ENCODE data around the gene GRK2.

GRCh38 chr11:67310246-67311050 lies 44.2 kb downstream of the GRK2 start:
- TF ChIP-seq CTCF (IDR thresholded peaks at IDR 0.05 in 4 of 5, conservative IDR thresholded peaks at IDR 0.05 in 1 of 5) (no peak), POLR2A (IDR thresholded peaks at IDR 0.05) (no peak)

Measured in gastrocnemius medialis (tissue), 4 donors.